Testis (tissue), 3 donors: ENCODE data around the gene PFKP. TPM values are rescaled to one million over a fixed set of nuclear protein-coding genes. Genes with fewer than 3 reads are reported as not detected.

Experiments used
- DNase-seq: peaks from one replicate; pipeline ENCODE4 v3.0.0-alpha.2; 2019
- H3K27ac ChIP-seq, 2 donors: fragments of 200-600 bp; sonication (generic); one replicate each; pipeline ENCODE4 v1.5.1; 2019
- H3K27me3 ChIP-seq: fragments of 200-600 bp; sonication (generic); one replicate; pipeline ENCODE4 v1.5.1; 2019
- H3K36me3 ChIP-seq: fragments of 200-600 bp; sonication (generic); one replicate; pipeline ENCODE4 v1.5.1; 2017; ENCODE audit warnings: low read depth; ENCODE audit errors: missing control alignments
- H3K4me1 ChIP-seq: fragments of 200-600 bp; sonication (generic); one replicate; pipeline ENCODE4 v1.5.1; 2019
- H3K4me3 ChIP-seq, 2 donors: fragments of 200-600 bp; sonication (generic); one replicate each; pipeline ENCODE4 v1.5.1; 2017 to 2019
- H3K9me3 ChIP-seq: fragments of 200-600 bp; sonication (generic); one replicate; pipeline ENCODE4 v1.5.1; 2017
- POLR2A ChIP-seq: fragments of 450-650 bp; IDR thresholded peaks from one replicate; pipeline ENCODE4 v1.6.1; 2017; ENCODE audit warnings: antibody characterized with exemption, mild to moderate bottlenecking, moderate library complexity
- WGBS, 2 donors: methylation state at CpG; one replicate each; pipeline ENCODE4 v1.1.5; 2018; 5-methylcytosine and 5-hydroxymethylcytosine counted together
- intact Hi-C: fragments of 100-400 bp; cut with DNase I; formaldehyde crosslinking; loops from one replicate; pipeline ENCODE4 v1.15.1; 2023; ENCODE audit warnings: low total_unique reads
- polyA plus RNA-seq: library from polyadenylated mRNA; stranded (reverse); fragments of 350-450 nt; fragmentation: Illumina TruSeq; extraction: RNeasy Lipid Tissue Mini Kit (QIAGEN cat#74804); gene quantifications from one replicate; pipeline ENCODE4 v1.2.3, GENCODE V29; 2014; ENCODE audit warnings: low read depth, low replicate concordance; ENCODE audit not compliant: insufficient read depth
- total RNA-seq, 2 donors: library from RNA; depleted of rRNA; stranded (reverse); fragments of >200 nt; gene quantifications; one replicate each; pipeline ENCODE4 v1.2.3, GENCODE V29; 2016
- TF ChIP-seq, protein P1 (sequence below), 3 experiments: fragments of 450-650 bp in 2 of 3; fragments of 200-600 bp in 1 of 3; sonication (generic) in 1 of 3; IDR thresholded peaks; one replicate each; pipeline ENCODE4 v1.5.1; 2016 to 2019; ENCODE audit warnings: antibody characterized with exemption in 3 of 3, mild to moderate bottlenecking in 2 of 3, moderate library complexity in 1 of 3

The PFKP gene
- total and polyA plus RNA-seq, 3 donors from 2014 or later: 134 to 447 (median 186) TPM

DNA sequence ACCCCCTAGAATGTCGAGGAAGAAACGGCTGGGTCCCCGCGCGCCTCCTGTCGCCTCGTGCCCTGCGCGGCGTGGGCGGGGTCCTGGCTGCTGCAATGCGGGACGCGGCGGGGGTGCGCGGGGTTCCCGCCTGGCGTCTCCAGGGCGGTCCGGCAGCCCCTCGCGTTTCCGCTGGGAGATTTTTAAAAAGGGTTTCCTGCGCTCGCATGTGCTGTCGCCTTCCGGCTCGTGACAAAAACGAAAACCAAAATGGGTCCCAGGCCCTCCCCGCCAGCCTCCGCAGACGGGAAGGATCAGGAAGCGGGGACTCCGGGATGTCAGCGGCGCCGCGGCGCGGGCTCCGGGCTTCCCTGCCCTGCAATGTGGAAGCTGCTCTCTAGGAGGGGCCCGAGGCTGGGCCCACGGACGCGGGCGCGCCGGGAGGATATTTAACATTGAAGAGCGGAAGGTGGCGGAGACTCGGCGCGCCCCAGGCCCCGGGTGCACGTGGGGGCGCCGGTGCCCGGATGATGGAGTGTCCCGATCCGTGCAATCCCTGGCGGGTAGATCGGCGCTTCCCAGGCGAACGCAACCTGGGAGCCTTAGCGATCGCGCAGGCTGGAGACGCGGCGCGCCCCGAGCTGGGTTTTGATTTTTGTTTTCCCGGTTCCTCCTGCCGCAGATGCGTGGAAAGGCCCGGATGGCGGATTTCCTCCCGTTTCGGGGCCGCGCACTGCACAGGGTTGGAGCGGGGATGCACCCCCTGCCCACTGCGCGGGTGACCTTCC, 1.0 kb downstream of the PFKP start:
- no peaks in the 10 kb centered on the region for H3K27me3 ChIP-seq
- no peaks in the 10 kb centered on the region for H3K9me3 ChIP-seq
- peak overlapping the region; percentile 65 to 68 for H3K4me3 ChIP-seq
- H3K27ac ChIP-seq: peak overlapping the region; percentile 9 to 68
- intact Hi-C loops: no loop called here
- TF ChIP-seq, protein P1, sequence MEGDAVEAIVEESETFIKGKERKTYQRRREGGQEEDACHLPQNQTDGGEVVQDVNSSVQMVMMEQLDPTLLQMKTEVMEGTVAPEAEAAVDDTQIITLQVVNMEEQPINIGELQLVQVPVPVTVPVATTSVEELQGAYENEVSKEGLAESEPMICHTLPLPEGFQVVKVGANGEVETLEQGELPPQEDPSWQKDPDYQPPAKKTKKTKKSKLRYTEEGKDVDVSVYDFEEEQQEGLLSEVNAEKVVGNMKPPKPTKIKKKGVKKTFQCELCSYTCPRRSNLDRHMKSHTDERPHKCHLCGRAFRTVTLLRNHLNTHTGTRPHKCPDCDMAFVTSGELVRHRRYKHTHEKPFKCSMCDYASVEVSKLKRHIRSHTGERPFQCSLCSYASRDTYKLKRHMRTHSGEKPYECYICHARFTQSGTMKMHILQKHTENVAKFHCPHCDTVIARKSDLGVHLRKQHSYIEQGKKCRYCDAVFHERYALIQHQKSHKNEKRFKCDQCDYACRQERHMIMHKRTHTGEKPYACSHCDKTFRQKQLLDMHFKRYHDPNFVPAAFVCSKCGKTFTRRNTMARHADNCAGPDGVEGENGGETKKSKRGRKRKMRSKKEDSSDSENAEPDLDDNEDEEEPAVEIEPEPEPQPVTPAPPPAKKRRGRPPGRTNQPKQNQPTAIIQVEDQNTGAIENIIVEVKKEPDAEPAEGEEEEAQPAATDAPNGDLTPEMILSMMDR (IDR thresholded peaks at IDR 0.05): peak in 1 of 3 experiments; percentile 23
- no peak for TF ChIP-seq POLR2A
- H3K4me1 ChIP-seq: no peaks in the 10 kb centered on the region
- peak; percentile 54 for DNase-seq
- 0% methylated on average over 64 of the region's 86 CpGs; no CpG with 5 or more reads in 1 of the 2 donors for WGBS, 2 donors
- H3K36me3 ChIP-seq: no peaks in the 10 kb centered on the region

- Histone ChIP-seq H3K4me1 (no peaks in the 10 kb centered on the region), H3K27ac (peak overlapping the region in 1 of 2 donors; percentile 68), H3K4me3 (peak overlapping the region; percentile 65 to 68), H3K9me3 (no peaks in the 10 kb centered on the region), H3K36me3 (no peaks in the 10 kb centered on the region), H3K27me3 (no peaks in the 10 kb centered on the region)
- no peak for TF ChIP-seq POLR2A
- TF ChIP-seq, protein P1 (IDR thresholded peaks at IDR 0.05): no peak
- DNase-seq: no peak
- intact Hi-C loops: no loop called here
- 12 to 30% methylated on average over 17 to 46 of the region's 57 CpGs for WGBS, 2 donors
Measured at GRCh38 chr10:3068968-3069737, 1.8 kb downstream of the PFKP start.

DNA sequence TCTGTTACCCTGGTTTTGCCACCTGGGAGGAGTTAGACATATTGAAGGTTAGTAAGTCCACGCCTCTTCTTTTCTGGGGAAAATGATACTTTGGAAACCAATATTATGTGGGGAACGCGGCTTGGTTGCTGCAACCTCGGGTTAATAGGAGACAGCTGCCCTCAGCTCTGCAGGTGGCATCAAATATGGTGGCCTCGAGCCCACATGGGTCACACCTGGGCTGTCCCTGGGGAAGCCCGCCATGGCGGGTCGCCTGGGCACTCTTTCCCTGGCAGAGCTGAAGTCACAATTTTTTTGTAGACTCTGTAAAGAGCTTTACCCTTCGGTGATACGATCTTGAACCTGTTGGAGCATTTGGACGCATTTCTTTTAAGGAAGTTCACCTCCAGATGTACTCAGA, 2.5 kb downstream of the PFKP start:
- DNase-seq: no peak
- Histone ChIP-seq H3K4me3 (no peak overlapping the region), H3K36me3 (no peaks in the 10 kb centered on the region), H3K27me3 (no peaks in the 10 kb centered on the region), H3K9me3 (no peaks in the 10 kb centered on the region), H3K4me1 (no peaks in the 10 kb centered on the region), H3K27ac (no peak overlapping the region)
- TF ChIP-seq POLR2A: no peak
- TF ChIP-seq, protein P1 (IDR thresholded peaks at IDR 0.05): no peak
- 69 to 70% methylated on average over 11 of the region's 11 CpGs for WGBS, 2 donors
- intact Hi-C loops: no loop called here

DNA sequence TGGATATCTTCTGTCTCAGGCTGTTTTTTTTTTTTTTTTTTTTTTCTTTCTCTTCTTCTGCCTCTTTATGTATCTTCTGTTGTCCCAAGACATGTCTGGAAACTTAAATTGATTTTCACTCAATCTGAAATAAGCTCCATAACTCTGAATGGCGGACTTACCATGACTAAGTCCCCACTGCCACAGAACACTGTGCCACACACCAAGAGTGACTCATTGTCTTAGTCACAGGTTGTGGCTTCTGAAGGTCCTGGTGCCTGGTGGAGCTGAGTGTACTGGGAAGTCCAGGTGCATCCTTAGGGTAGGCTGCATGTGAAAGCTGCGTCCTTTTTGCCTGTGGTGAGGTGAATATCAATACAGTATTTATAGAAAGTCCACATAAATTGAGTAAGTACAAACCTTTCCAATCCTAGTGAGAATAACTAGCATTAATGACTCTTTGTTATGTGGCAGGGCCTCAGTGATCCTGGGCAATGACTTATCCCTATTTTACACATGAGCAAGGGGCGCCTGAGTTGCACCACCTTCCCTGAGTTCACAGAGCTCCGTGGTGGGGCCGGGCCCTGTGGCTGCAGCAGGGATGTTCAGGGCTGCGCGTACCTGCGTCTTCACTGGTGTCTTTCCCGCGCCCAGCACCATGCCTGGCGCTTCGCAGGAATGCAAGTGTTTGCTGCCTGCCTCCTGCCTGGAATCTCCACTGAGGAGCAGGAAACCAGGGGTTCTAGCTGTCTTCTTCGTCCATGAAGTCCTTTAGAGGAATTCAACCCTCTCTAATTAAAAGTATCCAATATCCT, 4.3 kb downstream of the PFKP start:
- DNase-seq: no peak
- intact Hi-C loops: no loop called here
- H3K4me3 ChIP-seq: no peak overlapping the region
- whole genome bisulfite sequencing, 2 donors: 93 to 95% methylated on average over 13 of the region's 13 CpGs
- H3K9me3 ChIP-seq: no peaks in the 10 kb centered on the region
- H3K4me1 ChIP-seq: no peaks in the 10 kb centered on the region
- no peaks in the 10 kb centered on the region for H3K36me3 ChIP-seq
- no peak overlapping the region for H3K27ac ChIP-seq
- TF ChIP-seq POLR2A: no peak
- TF ChIP-seq, protein P1 (IDR thresholded peaks at IDR 0.05): no peak
- no peaks in the 10 kb centered on the region for H3K27me3 ChIP-seq
